NCI-H2171 treated with DMSO at 0.1 percent for 48 hours (cell line): ENCODE results near the gene OR51A4.
"Not testable (repeated sequence)": the region's sequence is repeated elsewhere in the genome, so short reads cannot be mapped to it uniquely, and the experiment has no call there.

Source experiments
- DNase-seq: peaks from one replicate; lab custom pipeline; 2025; lab: John Stamatoyannopoulos, UW

OR51A4 gene, protein sequence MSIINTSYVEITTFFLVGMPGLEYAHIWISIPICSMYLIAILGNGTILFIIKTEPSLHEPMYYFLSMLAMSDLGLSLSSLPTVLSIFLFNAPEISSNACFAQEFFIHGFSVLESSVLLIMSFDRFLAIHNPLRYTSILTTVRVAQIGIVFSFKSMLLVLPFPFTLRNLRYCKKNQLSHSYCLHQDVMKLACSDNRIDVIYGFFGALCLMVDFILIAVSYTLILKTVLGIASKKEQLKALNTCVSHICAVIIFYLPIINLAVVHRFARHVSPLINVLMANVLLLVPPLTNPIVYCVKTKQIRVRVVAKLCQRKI

GRCh38 chr11:4947505-4947904, at the start of gene OR51A4:
TSS of gene OR51A4 (minus strand) at chr11:4947605. CDS start at chr11:4947100, 505 bp downstream.
- DNase-seq: no peak

- no peak for DNase-seq
These were observed 47.1 kb upstream of the OR51A4 start, which contains the start of gene OR51L1 for GRCh38 chr11:4994551-4994950. TSS of gene OR51L1 (plus strand) at chr11:4994851. CDS start at chr11:4998983, 4,132 bp downstream.

- DNase-seq: no peak
These were observed 43.7 kb upstream of the OR51A4 start for GRCh38 chr11:4991060-4991459.

- DNase-seq: no peak
These were observed 36.4 kb upstream of the OR51A4 start for GRCh38 chr11:4983841-4984240.

GRCh38 chr11:4982678-4983077, 35.3 kb upstream of the OR51A4 start:
- DNase-seq: no peak

DNA sequence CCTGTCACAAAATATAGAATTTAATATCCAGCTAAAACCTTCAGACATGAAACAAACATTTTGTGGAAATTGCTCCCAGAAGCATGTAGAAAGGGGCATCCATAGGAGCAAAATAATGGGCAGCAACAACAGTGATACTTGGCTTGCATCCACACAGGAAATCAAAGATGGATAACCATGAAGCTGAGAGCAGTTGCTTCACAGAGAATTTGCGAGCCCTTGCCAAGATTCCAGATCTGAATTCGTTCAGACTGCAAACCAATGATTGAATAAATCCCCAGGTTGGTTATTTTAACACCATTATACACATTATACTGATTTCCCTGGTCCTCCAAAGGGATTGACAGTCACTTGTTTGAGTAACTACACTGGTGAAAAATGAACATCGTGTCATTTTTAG, 31.6 kb upstream of the OR51A4 start:
- DNase-seq: no peak

DNA sequence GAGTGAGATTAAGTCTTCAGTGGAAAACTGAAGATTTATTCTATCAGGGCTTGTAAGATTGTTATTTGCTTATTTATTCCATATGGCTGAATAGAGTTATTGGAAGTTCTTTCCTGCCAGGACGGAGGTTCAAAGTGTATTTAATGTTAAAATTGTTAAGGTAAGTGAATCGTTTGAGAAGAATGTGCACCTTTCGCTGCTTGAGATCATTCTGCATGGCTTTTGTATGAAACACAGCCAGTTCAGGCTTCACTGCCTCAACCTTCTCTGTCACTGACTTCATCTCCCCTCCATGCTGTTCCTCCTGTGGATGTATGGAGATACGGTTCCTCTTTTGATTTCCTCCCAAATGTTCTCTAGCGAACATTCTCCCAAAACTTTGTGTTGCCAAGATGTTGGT, 28.0 kb upstream of the OR51A4 start:
- DNase-seq: no peak

DNA sequence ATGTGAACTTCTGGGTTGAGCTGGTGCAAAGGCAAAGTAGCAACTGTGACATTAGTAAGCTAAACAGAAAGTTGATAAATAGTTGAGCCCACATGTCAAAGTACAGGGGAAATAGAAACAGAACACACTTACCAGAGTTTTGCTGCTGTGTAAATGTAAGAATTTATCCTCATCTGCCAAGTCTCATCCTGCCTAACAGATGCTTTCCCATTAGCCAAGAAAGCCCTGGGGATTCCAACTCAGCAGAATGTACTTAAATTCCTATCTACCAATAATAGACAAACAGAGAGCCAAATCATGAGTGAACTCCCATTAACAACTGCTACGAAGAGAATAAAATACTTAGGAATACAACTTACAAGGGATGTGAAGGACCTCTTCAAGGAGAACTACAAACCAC, 15.4 kb upstream of the OR51A4 start:
- DNase-seq: no peak

DNA sequence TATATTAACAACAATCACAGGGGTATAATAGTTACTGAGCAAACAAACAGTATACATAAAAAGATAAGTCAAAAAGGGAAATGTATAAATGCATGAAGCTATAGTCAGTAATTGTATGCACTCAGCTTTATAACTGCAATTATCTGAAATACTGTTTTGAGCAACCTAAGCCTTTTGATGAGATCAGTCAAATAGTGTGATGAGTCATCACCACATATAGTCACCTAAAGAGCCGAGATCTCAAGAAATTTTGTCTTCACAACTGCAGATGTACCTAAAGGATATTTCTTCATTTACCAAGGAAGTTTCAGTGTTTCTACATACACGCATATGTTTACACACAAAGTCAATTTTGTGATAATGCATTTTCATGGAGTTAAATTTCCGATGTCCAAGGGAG, 13.5 kb upstream of the OR51A4 start:
- no peak for DNase-seq

GRCh38 chr11:4957396-4957795, 10.0 kb upstream of the OR51A4 start:
- no peak for DNase-seq

GRCh38 chr11:4955613-4956012, 8.2 kb upstream of the OR51A4 start, which contains the start of gene OR51A2:
TSS of gene OR51A2 (minus strand) at chr11:4955713. CDS start at chr11:4955713, 0 bp downstream.
- DNase-seq: not testable (repeated sequence)

GRCh38 chr11:4936745-4937144, 10.7 kb downstream of the OR51A4 start:
- DNase-seq: no peak

- DNase-seq: no peak
These were observed 14.7 kb downstream of the OR51A4 start for GRCh38 chr11:4932751-4933150.

DNA sequence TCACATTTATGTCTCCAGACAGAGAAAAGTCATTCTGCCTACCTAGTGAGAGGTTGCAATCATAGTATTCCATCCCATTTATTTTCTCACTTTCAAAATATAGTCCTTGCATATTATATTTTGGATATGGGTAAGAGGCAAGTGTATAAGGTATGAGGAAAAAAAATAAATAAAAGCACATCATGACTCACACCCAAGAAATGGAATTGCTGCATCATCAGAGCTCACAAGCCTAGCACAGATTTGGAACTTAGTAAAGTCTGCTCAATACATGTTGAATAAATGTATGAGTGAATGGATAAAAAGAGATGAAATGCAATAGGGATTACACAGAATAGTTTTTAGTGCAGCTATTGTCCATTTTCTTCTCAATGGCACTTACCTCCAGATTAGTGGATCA, 20.8 kb downstream of the OR51A4 start:
- DNase-seq: no peak

GRCh38 chr11:4924239-4924638, 23.2 kb downstream of the OR51A4 start, which contains the start of gene OR51G1:
TSS of gene OR51G1 (minus strand) at chr11:4924339. CDS start at chr11:4924339, 0 bp downstream.
- DNase-seq: no peak

GRCh38 chr11:4922304-4922703, 25.1 kb downstream of the OR51A4 start:
- DNase-seq: no peak

GRCh38 chr11:4921796-4922195, 25.6 kb downstream of the OR51A4 start:
- DNase-seq: no peak

DNA sequence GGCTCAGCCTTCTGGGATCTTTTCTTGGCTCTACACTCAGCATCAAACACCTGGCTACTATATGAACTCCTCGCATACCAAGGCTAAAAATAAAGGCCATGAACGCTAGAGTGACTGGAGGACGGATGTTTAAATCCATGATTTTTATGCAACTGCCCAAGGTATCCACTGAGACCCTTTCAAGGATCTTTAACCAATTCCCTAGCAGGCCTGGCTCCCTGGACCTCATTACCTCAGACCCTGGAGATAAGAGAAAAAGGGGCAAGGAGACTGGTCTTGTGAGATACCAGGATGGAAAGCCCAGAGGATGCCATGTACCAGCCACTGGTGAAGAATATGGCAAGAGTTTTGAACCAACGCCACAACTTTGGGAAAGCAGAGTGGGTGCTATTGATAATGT, 28.2 kb downstream of the OR51A4 start, which contains the start of gene OR51G2:
Gene OR51G2 (minus strand): TSS at position 101 of the 400 bp plus-strand sequence. CDS start 3,687 bp downstream, outside the sequence.
- DNase-seq: no peak

GRCh38 chr11:4916581-4916980, 30.8 kb downstream of the OR51A4 start:
- no peak for DNase-seq

GRCh38 chr11:4903484-4903883, 43.9 kb downstream of the OR51A4 start, which contains the start of gene OR51A7:
TSS of gene OR51A7 (plus strand) at chr11:4903783. CDS start at chr11:4907370, 3,587 bp downstream.
- DNase-seq: no peak
